Measurements from ENCODE around the gene BNIPL. TPM values are rescaled to one million over a fixed set of nuclear protein-coding genes. Genes with fewer than 3 reads are reported as not detected.

BNIPL gene
- total RNA-seq, 1 experiment from 2014 or later = 1.2 TPM

DNA sequence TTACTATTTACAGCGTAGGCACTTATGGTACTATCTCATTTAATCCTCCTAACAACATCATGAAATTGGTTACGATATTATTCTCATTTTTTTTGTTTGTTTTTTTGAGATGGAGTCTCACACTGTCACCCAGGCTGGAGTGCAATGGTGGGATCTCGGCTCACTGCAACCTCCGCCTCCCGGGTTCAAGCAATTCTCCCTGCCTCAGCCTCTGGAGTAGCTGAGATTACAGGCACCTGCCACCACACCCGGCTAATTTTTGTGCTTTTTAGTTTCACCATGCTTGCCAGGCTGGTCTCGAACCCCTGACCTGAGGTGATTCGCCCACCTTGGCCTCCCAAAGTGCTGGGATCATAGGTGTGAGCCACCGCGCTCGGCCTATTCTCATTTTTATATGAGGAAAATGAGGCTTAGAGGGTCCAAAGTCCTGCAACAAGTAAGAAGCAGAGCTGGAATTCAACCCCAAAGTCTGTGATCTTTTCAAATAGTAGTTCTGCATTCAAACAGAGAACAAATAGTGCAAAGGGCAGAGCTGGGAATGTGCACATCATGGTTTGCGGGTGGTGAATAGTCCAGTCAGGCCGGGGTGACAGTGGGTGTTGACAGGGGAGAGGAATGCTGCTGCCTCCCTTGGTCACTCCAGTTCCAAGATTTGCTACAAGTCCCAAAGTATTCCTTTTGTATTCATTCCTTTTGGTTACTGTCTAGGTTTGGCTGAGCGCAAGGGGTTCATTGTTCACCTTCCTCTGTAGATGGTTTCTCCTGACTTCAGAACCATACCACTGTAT is 23.5 kb upstream of the BNIPL start:
- Mint-ChIP-seq H3K36me3 (ENCODE audit: insufficient read depth in 1 of 3, low read depth in 3 of 3) (peaks cover 0 to 2% (median 0%) of the 10 kb centered on the region in 3 experiments; a peak in 1 of 7 replicates), H3K4me3 (no peak overlapping the region), H3K4me1 (peaks cover 9 to 12% of the 10 kb centered on the region in 2 experiments), H3K27ac (no peak overlapping the region), H3K9me3 (no peaks in the 10 kb centered on the region; a peak in 2 of 5 replicates), H3K27me3 (ENCODE audit: low read depth) (no peaks in the 10 kb centered on the region)
- no peak overlapping the region for H3K9ac ChIP-seq (ENCODE audit: extremely low read depth, insufficient read length, low read length)
- H2BK120ac ChIP-seq (ENCODE audit: low read depth, low read length, poor library complexity, severe bottlenecking) = no peak overlapping the region
- H2AK5ac ChIP-seq (ENCODE audit: insufficient read length, low read length) = no peak overlapping the region
- no peak overlapping the region for H4K5ac ChIP-seq (ENCODE audit: insufficient read length, low read depth, low read length)
- H2BK5ac ChIP-seq (ENCODE audit: insufficient read length, low read length) = no peak overlapping the region
- H3K56ac ChIP-seq (ENCODE audit: insufficient read length, low read depth, low read length) = no peak overlapping the region
- H3K4ac ChIP-seq (ENCODE audit: low read depth, low read length) = no peak overlapping the region
- peaks cover 1% of the 10 kb centered on the region; the same call in 1 of the 2 replicates for H3K4me1 ChIP-seq (ENCODE audit: insufficient read depth, low read length)
- no CpG with 5 or more reads among the region's 14 CpGs for WGBS (ENCODE audit: extremely low coverage, insufficient read length, low lambda C conversion rate)
- TF ChIP-seq CTCF (conservative IDR thresholded peaks at IDR 0.05) = no peak
- no peak overlapping the region for H3T11ph ChIP-seq (ENCODE audit: low read length)
- no peaks in the 10 kb centered on the region for H3K27me3 ChIP-seq (ENCODE audit: insufficient read depth, low read length)
- peaks cover 9% of the 10 kb centered on the region for H3K23me2 ChIP-seq (ENCODE audit: insufficient read length, low read depth, low read length, poor library complexity, severe bottlenecking)
- no peaks in the 10 kb centered on the region for H3K9me3 ChIP-seq (ENCODE audit: control insufficient read depth, low read depth, low read length)
- no peak for DNase-seq
- no peak overlapping the region for H2BK15ac ChIP-seq (ENCODE audit: low read depth, low read length)
- no peak overlapping the region for H3K4me2 ChIP-seq (ENCODE audit: insufficient read depth, insufficient read length, low read length)
- no peak overlapping the region for H2BK20ac ChIP-seq (ENCODE audit: low read depth, low read length, poor library complexity, severe bottlenecking)
- H4K20me1 ChIP-seq (ENCODE audit: control insufficient read depth, insufficient read depth, insufficient read length) = no peaks in the 10 kb centered on the region
- H2AFZ ChIP-seq (ENCODE audit: low read length) = no peak overlapping the region
- H3K79me2 ChIP-seq (ENCODE audit: insufficient read depth, low read length) = no peaks in the 10 kb centered on the region; the same call in 1 of the 2 replicates
- H3K23ac ChIP-seq (ENCODE audit: insufficient read length, low read depth, low read length) = no peak overlapping the region
- no peak overlapping the region for H2BK12ac ChIP-seq (ENCODE audit: insufficient read length, low read depth, low read length)
- H3K79me1 ChIP-seq (ENCODE audit: insufficient read depth, low read depth, low read length, poor library complexity, severe bottlenecking) = no peaks in the 10 kb centered on the region
- no peak overlapping the region for H4K91ac ChIP-seq (ENCODE audit: insufficient read length, low read depth, low read length)
- H3K14ac ChIP-seq (ENCODE audit: insufficient read depth, low read length) = no peak overlapping the region
- H4K8ac ChIP-seq (replicated peaks; ENCODE audit: insufficient read length, low read depth, low read length) = no peak overlapping the region
- no peak overlapping the region for H3K18ac ChIP-seq (ENCODE audit: insufficient read length, low read depth, low read length)
- no peak overlapping the region for H3K27ac ChIP-seq (ENCODE audit: insufficient read length, low read depth, low read length)

Data from H9 (cell line).